Measurements from ENCODE around the gene PSRC1. TPM values are rescaled to one million over a fixed set of nuclear protein-coding genes. Genes with fewer than 3 reads are reported as not detected.
A peak's percentile ranks its signal among the peaks of the same experiment; 100 is the strongest.

PSRC1 gene
- total RNA-seq, 4 donors from 2014 or later: 1.9 to 6.8 (median 3.7) TPM

DNA sequence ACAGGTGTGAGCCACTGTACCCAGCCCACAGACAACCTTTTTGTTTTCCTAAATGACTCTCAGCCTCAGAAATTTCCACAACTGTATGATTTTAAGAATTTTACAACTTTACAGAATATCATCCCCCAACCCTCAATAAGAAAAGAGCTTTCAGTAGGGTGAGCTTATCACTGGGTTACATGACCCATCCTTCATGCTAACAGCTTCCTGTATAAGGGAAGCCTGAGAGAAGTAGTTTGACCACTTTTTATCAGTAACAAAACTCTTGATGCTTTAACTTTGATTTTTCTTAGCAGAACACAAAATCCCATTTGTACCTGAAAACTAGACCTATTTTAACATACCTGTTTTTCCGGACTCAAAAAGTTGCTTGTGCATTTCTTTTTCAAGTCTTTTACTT, 33.6 kb upstream of the PSRC1 start:
- H3K4me1 ChIP-seq: peaks cover 4% of the 10 kb centered on the region

DNA sequence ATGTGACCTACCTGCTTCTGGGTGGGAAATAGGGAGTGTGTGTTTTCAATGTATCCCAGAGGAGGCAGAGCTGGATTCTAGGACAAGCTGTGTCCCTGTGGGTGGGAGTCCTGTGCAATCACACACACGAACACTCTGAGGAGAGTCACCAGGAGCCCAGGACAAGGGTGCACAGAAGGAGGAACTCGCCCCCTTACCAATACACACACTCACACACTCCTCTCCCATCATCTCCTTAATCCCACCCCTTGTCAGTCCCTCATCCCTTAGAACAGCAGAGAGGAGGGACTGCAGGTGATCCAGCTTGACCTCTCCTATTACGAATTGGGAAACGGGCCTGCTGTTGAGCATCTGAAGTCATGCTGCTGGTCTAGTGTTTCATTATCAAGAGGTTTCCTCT, 32.3 kb upstream of the PSRC1 start:
- Histone ChIP-seq H3K27ac (no peak overlapping the region), H3K27me3 (no peaks in the 10 kb centered on the region), H3K36me3 (peaks cover 38% of the 10 kb centered on the region), H3K4me3 (no peak overlapping the region), H3K9me3 (no peaks in the 10 kb centered on the region), H3K4me1 (peaks cover 4% of the 10 kb centered on the region)
- DNase-seq (ENCODE audit: low spot score in 2 of 2): no peak
- TF ChIP-seq EP300 (IDR thresholded peaks at IDR 0.05): no peak
- TF ChIP-seq, protein P1, sequence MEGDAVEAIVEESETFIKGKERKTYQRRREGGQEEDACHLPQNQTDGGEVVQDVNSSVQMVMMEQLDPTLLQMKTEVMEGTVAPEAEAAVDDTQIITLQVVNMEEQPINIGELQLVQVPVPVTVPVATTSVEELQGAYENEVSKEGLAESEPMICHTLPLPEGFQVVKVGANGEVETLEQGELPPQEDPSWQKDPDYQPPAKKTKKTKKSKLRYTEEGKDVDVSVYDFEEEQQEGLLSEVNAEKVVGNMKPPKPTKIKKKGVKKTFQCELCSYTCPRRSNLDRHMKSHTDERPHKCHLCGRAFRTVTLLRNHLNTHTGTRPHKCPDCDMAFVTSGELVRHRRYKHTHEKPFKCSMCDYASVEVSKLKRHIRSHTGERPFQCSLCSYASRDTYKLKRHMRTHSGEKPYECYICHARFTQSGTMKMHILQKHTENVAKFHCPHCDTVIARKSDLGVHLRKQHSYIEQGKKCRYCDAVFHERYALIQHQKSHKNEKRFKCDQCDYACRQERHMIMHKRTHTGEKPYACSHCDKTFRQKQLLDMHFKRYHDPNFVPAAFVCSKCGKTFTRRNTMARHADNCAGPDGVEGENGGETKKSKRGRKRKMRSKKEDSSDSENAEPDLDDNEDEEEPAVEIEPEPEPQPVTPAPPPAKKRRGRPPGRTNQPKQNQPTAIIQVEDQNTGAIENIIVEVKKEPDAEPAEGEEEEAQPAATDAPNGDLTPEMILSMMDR (IDR thresholded peaks at IDR 0.05): no peak
- no peak for TF ChIP-seq POLR2AphosphoS5 (IDR thresholded peaks at IDR 0.05)
- TF ChIP-seq POLR2A (IDR thresholded peaks at IDR 0.05): no peak
- WGBS: 84% methylated on average over 3 of the region's 4 CpGs

More for the DNA sequence above, 33.6 kb upstream of the PSRC1 start:
- TF ChIP-seq, protein P1 (IDR thresholded peaks at IDR 0.05): no peak
- TF ChIP-seq POLR2A (IDR thresholded peaks at IDR 0.05) (no peak), EP300 (IDR thresholded peaks at IDR 0.05) (no peak), POLR2AphosphoS5 (IDR thresholded peaks at IDR 0.05) (no peak)
- H3K4me3 ChIP-seq: no peak overlapping the region
- no peaks in the 10 kb centered on the region for H3K9me3 ChIP-seq
- H3K27ac ChIP-seq: no peak overlapping the region
- WGBS: 61% methylated on average over 1 of the region's 1 CpG
- no peak for DNase-seq (ENCODE audit: low spot score in 2 of 2)
- H3K36me3 ChIP-seq: peaks cover 50% of the 10 kb centered on the region
- H3K27me3 ChIP-seq: no peaks in the 10 kb centered on the region

DNA sequence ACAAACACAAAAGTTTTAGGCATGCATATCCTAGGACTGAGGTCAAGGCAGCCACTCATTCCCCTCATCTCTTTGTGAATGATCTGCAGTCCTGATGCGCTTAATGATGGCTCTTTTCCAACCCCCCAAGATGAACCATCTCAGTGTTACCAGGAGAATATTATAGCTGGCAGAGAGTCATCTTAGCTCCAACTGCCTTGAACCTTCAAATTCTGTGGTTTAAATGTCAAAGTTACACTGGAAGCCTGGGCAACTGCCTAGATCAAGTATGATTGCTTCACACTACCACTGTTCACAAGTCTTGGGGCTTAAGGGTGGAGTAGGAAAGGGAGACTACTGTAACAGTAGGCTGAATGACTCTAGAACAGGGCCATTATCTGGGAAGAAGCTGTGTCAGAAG, 31.9 kb upstream of the PSRC1 start:
- Histone ChIP-seq H3K27ac (no peak overlapping the region), H3K4me1 (peaks cover 4% of the 10 kb centered on the region), H3K4me3 (no peak overlapping the region), H3K36me3 (peaks cover 36% of the 10 kb centered on the region), H3K9me3 (no peaks in the 10 kb centered on the region), H3K27me3 (no peaks in the 10 kb centered on the region)
- TF ChIP-seq POLR2A (IDR thresholded peaks at IDR 0.05): no peak
- TF ChIP-seq POLR2AphosphoS5 (IDR thresholded peaks at IDR 0.05): no peak
- TF ChIP-seq, protein P1 (IDR thresholded peaks at IDR 0.05): no peak
- TF ChIP-seq EP300 (IDR thresholded peaks at IDR 0.05): no peak
- no peak for DNase-seq (ENCODE audit: low spot score in 2 of 2)
- WGBS: 96% methylated on average over 1 of the region's 1 CpG

DNA sequence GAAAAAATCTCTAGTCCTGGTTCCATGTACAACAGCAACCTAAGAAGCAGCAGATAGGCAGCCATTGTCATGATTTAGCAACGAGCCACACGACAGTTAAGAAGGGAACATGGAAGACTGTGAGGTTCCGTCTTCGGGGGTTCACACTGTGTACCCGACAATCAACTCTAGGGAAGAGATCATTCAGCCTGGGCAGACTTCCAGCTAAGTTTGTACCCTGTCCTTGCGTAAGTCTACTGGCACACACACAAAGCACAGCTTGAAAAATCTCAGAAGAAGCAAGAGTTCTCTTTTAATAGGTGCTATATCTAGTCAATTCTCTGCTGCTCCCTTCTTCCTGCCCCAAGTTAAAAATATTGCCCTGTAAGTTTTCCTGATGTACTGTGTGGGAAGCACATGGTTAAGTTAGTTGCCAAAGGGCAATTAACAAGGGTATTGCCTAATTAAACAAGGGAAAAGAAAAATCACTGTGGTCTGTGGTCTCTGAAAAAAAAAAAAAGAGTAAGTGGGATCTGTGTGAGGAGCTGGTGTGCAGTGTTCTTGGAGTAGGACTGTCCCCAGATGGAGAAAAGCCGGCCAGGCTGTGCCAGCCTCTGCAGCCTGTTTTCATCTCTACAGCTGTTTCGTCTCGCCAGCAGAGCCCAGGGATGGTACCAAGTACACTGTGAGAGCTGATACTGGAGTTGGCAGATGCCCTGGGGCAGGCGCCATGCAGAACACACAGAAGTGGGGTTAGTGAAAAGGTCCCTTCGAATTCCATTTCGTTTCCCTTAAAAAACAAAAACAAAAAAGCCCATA, 30.2 kb upstream of the PSRC1 start:
- TF ChIP-seq, protein P1 (IDR thresholded peaks at IDR 0.05): no peak
- TF ChIP-seq POLR2AphosphoS5 (IDR thresholded peaks at IDR 0.05) (no peak), POLR2A (IDR thresholded peaks at IDR 0.05) (no peak), EP300 (IDR thresholded peaks at IDR 0.05) (no peak)
- Histone ChIP-seq H3K27me3 (no peaks in the 10 kb centered on the region), H3K36me3 (peaks cover 27% of the 10 kb centered on the region), H3K9me3 (no peaks in the 10 kb centered on the region), H3K4me3 (no peak overlapping the region), H3K27ac (no peak overlapping the region), H3K4me1 (peaks cover 4% of the 10 kb centered on the region)
- 59% methylated on average over 12 of the region's 12 CpGs for WGBS
- DNase-seq (ENCODE audit: low spot score in 2 of 2): peak in 1 of 2 donors; percentile 66

DNA sequence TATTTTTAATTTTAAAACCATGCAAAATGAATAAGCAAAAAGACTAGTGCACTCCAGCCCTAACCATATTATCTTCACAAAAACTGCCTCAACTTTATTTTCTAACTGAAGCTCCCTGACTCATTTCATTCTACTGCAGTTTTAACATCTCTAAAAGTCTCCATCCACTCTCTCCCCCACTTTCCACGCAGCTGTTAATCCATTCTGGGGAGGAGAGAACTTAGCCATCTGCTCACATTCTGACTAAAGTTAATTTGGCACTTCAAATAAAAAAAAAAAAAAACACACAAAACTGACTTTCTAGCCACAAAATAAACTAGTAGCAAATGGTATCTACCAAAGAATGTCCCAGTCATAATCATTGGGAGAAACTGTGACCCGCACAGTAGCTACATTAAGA, 29.3 kb upstream of the PSRC1 start:
- Histone ChIP-seq H3K4me1 (peaks cover 4% of the 10 kb centered on the region), H3K27me3 (no peaks in the 10 kb centered on the region), H3K36me3 (peaks cover 18% of the 10 kb centered on the region), H3K27ac (no peak overlapping the region), H3K4me3 (no peak overlapping the region), H3K9me3 (no peaks in the 10 kb centered on the region)
- 79% methylated on average over 2 of the region's 2 CpGs for WGBS
- no peak for DNase-seq (ENCODE audit: low spot score in 2 of 2)
- TF ChIP-seq, protein P1 (IDR thresholded peaks at IDR 0.05): no peak
- TF ChIP-seq EP300 (IDR thresholded peaks at IDR 0.05): no peak
- TF ChIP-seq POLR2A (IDR thresholded peaks at IDR 0.05): no peak
- no peak for TF ChIP-seq POLR2AphosphoS5 (IDR thresholded peaks at IDR 0.05)
